ENCODE results near the gene PDE4B. TPM values are rescaled to one million over a fixed set of nuclear protein-coding genes. Genes with fewer than 3 reads are reported as not detected.

The PDE4B gene
- total and polyA plus RNA-seq, 10 of the 15 experiments (the other 5 are each of a cell fraction or from before 2014, with no cell fraction given): 3.0 to 13.2 (median 5.7) TPM

DNA sequence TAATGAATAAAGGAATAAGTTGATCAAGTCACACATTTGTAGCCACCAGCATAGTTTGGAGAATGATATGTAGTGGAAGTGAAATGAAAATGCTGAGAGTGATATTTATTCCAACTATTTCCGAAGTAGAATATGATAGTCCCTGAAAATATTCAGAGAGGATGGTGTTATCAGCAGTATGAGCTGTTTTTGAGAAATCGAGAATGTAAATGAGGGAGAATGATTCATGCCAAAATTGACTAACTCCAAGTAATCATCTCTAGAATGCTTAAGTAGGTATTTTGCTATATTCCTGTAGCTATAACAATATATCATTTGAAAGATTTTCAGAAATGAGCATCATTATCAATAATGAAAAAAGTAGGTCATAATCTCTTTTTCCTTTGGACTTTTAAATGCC, 178.9 kb downstream of the PDE4B start (continued):
- TF ChIP-seq, protein P1, sequence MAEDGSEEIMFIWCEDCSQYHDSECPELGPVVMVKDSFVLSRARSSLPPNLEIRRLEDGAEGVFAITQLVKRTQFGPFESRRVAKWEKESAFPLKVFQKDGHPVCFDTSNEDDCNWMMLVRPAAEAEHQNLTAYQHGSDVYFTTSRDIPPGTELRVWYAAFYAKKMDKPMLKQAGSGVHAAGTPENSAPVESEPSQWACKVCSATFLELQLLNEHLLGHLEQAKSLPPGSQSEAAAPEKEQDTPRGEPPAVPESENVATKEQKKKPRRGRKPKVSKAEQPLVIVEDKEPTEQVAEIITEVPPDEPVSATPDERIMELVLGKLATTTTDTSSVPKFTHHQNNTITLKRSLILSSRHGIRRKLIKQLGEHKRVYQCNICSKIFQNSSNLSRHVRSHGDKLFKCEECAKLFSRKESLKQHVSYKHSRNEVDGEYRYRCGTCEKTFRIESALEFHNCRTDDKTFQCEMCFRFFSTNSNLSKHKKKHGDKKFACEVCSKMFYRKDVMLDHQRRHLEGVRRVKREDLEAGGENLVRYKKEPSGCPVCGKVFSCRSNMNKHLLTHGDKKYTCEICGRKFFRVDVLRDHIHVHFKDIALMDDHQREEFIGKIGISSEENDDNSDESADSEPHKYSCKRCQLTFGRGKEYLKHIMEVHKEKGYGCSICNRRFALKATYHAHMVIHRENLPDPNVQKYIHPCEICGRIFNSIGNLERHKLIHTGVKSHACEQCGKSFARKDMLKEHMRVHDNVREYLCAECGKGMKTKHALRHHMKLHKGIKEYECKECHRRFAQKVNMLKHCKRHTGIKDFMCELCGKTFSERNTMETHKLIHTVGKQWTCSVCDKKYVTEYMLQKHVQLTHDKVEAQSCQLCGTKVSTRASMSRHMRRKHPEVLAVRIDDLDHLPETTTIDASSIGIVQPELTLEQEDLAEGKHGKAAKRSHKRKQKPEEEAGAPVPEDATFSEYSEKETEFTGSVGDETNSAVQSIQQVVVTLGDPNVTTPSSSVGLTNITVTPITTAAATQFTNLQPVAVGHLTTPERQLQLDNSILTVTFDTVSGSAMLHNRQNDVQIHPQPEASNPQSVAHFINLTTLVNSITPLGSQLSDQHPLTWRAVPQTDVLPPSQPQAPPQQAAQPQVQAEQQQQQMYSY (CRISPR knock-in tag; IDR thresholded peaks at IDR 0.05): no peak
- TF ChIP-seq SREBF1 (IDR thresholded peaks at IDR 0.05; ENCODE audit: low read length) (no peak), ZBED1 (IDR thresholded peaks at IDR 0.05; ENCODE audit: borderline replicate concordance) (no peak), YY1 (IDR thresholded peaks at IDR 0.05; ENCODE audit: low read depth, low read length) (no peak), ZNF217 (IDR thresholded peaks at IDR 0.05) (no peak), JUNB (IDR thresholded peaks at IDR 0.05) (no peak)
- TF ChIP-seq, protein P2, sequence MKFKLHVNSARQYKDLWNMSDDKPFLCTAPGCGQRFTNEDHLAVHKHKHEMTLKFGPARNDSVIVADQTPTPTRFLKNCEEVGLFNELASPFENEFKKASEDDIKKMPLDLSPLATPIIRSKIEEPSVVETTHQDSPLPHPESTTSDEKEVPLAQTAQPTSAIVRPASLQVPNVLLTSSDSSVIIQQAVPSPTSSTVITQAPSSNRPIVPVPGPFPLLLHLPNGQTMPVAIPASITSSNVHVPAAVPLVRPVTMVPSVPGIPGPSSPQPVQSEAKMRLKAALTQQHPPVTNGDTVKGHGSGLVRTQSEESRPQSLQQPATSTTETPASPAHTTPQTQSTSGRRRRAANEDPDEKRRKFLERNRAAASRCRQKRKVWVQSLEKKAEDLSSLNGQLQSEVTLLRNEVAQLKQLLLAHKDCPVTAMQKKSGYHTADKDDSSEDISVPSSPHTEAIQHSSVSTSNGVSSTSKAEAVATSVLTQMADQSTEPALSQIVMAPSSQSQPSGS (IDR thresholded peaks at IDR 0.05; ENCODE audit: low read length): no peak
- TF ChIP-seq, protein P3, sequence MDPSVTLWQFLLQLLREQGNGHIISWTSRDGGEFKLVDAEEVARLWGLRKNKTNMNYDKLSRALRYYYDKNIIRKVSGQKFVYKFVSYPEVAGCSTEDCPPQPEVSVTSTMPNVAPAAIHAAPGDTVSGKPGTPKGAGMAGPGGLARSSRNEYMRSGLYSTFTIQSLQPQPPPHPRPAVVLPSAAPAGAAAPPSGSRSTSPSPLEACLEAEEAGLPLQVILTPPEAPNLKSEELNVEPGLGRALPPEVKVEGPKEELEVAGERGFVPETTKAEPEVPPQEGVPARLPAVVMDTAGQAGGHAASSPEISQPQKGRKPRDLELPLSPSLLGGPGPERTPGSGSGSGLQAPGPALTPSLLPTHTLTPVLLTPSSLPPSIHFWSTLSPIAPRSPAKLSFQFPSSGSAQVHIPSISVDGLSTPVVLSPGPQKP (IDR thresholded peaks at IDR 0.05; ENCODE audit: low read depth, low read length): no peak

Data from GM12878 (cell line).